SU-DHL-6 (cell line): ENCODE data around the gene OLIG1.

ENCODE experiments used
- H2AFZ ChIP-seq: fragments of 200-600 bp; sonication (generic); 2 replicates; pipeline ENCODE4 v1.6.1; 2014; ENCODE audit warnings: low read depth, mild to moderate bottlenecking, moderate library complexity, mixed read lengths, antibody characterized with exemption, low read length; ENCODE audit not compliant: severe bottlenecking
- H3F3A ChIP-seq: fragments of 200-600 bp; shearing (Covaris generic); 2 replicates; pipeline ENCODE4 v1.6.0; 2016; ENCODE audit warnings: antibody characterized with exemption, mild to moderate bottlenecking; ENCODE audit not compliant: insufficient read depth
- H3K27ac ChIP-seq: fragments of 200-600 bp; sonication (generic); 2 replicates; pipeline ENCODE4 v1.5.1; 2016; ENCODE audit warnings: low read depth, mild to moderate bottlenecking, low read length, moderate library complexity, mixed read lengths
- H3K27me3 ChIP-seq: fragments of 200-600 bp; sonication (generic), shearing (Covaris generic); 2 replicates; pipeline ENCODE4 v1.6.0; 2014; ENCODE audit warnings: mild to moderate bottlenecking, low read length
- H3K36me3 ChIP-seq: fragments of 200-600 bp; sonication (generic); 2 replicates; pipeline ENCODE4 v1.6.1; 2014; ENCODE audit warnings: mild to moderate bottlenecking, low read length, mixed read lengths
- H3K4me2 ChIP-seq: fragments of 300-600, 200-600 bp; shearing (Covaris generic), sonication (generic); 2 replicates; pipeline ENCODE4 v1.6.0; 2014; ENCODE audit warnings: low read length, low read depth, mild to moderate bottlenecking; ENCODE audit not compliant: poor library complexity, severe bottlenecking
- H3K4me3 ChIP-seq: fragments of 200-600 bp; sonication (generic); 2 replicates; pipeline ENCODE4 v1.5.1; 2014; ENCODE audit warnings: antibody characterized with exemption, low read length, mild to moderate bottlenecking, mixed read lengths; ENCODE audit not compliant: insufficient read depth, poor library complexity, severe bottlenecking
- H3K79me2 ChIP-seq: fragments of 200-600 bp; sonication (generic); 2 replicates; pipeline ENCODE4 v1.6.1; 2014; ENCODE audit warnings: mild to moderate bottlenecking, low read length, moderate library complexity; ENCODE audit not compliant: insufficient read depth
- H3K9ac ChIP-seq: fragments of 200-600 bp; sonication (generic); 2 replicates; pipeline ENCODE4 v1.7.0; 2014; ENCODE audit warnings: mild to moderate bottlenecking, low read length
- H3K9me2 ChIP-seq: fragments of 200-600 bp; sonication (generic); replicated peaks from 2 replicates; pipeline ENCODE4 v1.6.1; 2014; ENCODE audit warnings: low read length; ENCODE audit not compliant: insufficient read depth
- H3K9me3 ChIP-seq: fragments of 200-600 bp; sonication (generic); 2 replicates; pipeline ENCODE4 v1.6.1; 2014; ENCODE audit warnings: low read length, mixed read lengths; ENCODE audit not compliant: insufficient read depth
- H4K20me1 ChIP-seq: fragments of 200-600 bp; sonication (generic); 2 replicates; pipeline ENCODE4 v1.6.1; 2014; ENCODE audit warnings: low read depth, mild to moderate bottlenecking, antibody characterized with exemption, low read length, moderate library complexity, mixed read lengths
- EZH2phosphoT487 ChIP-seq: fragments of 200-600 bp; sonication (generic), shearing (Covaris generic); conservative IDR thresholded peaks from 2 replicates; pipeline ENCODE4 v1.6.1; 2018; ENCODE audit warnings: mild to moderate bottlenecking, antibody characterized with exemption, low read length, moderate library complexity, mixed read lengths
- TF ChIP-seq, protein P1 (sequence below): fragments of 200-600 bp; sonication (generic); IDR thresholded peaks from one replicate; pipeline ENCODE4 v1.5.1; 2017; ENCODE audit warnings: antibody characterized with exemption, mild to moderate bottlenecking, low read length, moderate library complexity; ENCODE audit not compliant: insufficient read depth, poor library complexity, severe bottlenecking

Gene OLIG1

DNA sequence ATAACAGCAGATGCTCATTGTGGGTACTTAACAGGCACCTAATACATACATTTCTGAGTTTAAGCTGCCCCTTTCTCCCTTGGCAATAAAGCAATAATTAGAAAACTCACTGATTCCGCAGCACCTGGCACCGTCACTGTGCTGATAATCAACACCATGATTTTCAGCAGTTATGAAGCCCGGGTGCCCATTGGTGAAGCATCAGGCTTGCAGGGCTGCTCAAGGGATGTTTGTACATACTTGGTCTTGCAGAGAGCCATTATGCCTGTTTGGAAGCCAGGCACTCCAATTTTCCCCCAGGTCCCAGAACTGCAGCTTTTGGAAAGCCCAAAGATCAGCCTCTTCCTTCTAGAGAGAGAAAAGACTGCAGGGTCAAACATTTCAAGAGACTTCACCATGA lies 44.3 kb downstream of the OLIG1 start:
- no peaks in the 10 kb centered on the region for H4K20me1 ChIP-seq
- no peaks in the 10 kb centered on the region for H3K79me2 ChIP-seq
- H3K36me3 ChIP-seq = no peaks in the 10 kb centered on the region
- H3K9me2 ChIP-seq = no peaks in the 10 kb centered on the region
- H3K4me2 ChIP-seq = no peak overlapping the region
- no peak overlapping the region for H3K4me3 ChIP-seq
- no peaks in the 10 kb centered on the region for H3K9me3 ChIP-seq
- H2AFZ ChIP-seq = no peak overlapping the region
- H3K9ac ChIP-seq = no peak overlapping the region
- no peak overlapping the region for H3K27ac ChIP-seq
- TF ChIP-seq, protein P1, sequence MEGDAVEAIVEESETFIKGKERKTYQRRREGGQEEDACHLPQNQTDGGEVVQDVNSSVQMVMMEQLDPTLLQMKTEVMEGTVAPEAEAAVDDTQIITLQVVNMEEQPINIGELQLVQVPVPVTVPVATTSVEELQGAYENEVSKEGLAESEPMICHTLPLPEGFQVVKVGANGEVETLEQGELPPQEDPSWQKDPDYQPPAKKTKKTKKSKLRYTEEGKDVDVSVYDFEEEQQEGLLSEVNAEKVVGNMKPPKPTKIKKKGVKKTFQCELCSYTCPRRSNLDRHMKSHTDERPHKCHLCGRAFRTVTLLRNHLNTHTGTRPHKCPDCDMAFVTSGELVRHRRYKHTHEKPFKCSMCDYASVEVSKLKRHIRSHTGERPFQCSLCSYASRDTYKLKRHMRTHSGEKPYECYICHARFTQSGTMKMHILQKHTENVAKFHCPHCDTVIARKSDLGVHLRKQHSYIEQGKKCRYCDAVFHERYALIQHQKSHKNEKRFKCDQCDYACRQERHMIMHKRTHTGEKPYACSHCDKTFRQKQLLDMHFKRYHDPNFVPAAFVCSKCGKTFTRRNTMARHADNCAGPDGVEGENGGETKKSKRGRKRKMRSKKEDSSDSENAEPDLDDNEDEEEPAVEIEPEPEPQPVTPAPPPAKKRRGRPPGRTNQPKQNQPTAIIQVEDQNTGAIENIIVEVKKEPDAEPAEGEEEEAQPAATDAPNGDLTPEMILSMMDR = no peak
- no peak for TF ChIP-seq EZH2phosphoT487
- H3F3A ChIP-seq = no peaks in the 10 kb centered on the region
- no peaks in the 10 kb centered on the region for H3K27me3 ChIP-seq

DNA sequence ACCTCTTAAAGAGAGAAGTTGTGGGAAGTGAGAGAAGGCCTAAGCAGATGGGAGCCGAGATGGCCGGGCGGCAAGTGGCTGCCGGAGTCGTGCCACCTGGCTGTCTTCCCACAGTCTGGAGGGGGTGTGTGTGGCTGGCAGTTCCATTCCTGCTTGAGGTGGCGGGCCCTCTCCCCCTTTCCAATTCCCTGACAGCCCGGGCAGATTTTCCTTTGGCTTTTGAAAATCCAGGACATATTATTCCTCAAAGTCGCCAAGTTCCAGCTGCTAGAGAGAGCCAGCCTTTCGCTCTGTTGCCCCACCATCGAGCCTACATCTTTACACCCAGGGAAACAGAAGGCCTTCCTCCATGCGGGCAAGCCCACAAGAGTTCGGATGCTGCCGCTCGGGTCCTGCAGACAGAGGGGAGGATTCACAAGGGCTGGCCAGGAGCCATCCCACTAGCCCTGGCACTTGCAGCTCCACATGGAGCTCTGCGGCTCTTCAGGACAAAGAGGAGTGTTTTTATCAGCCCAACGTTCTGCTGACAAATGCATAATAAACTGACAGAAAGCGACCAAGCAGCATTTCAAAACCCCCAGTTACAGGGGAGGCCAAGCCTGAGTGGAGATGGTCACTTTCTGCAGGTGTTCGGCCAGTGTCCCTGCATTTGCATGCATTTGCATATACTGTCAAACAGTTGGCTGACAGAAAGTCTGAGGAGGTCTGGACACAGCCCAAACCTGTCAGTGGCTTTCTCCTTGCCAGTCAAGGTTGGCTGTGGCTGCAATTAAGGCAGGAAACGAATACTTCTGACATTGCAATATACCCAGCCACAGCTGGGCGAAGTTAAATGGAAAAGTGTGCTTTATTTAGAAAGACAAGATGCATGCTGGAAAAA lies 45.9 kb downstream of the OLIG1 start:
- Histone ChIP-seq H3K36me3 (no peaks in the 10 kb centered on the region), H4K20me1 (no peaks in the 10 kb centered on the region), H3K9me2 (no peaks in the 10 kb centered on the region), H3K4me3 (no peak overlapping the region), H3K79me2 (no peaks in the 10 kb centered on the region), H3K27me3 (no peaks in the 10 kb centered on the region), H3F3A (no peaks in the 10 kb centered on the region), H2AFZ (no peak overlapping the region), H3K9me3 (no peaks in the 10 kb centered on the region), H3K27ac (no peak overlapping the region), H3K4me2 (no peak overlapping the region), H3K9ac (no peak overlapping the region)
- TF ChIP-seq, protein P1 = no peak
- no peak for TF ChIP-seq EZH2phosphoT487

DNA sequence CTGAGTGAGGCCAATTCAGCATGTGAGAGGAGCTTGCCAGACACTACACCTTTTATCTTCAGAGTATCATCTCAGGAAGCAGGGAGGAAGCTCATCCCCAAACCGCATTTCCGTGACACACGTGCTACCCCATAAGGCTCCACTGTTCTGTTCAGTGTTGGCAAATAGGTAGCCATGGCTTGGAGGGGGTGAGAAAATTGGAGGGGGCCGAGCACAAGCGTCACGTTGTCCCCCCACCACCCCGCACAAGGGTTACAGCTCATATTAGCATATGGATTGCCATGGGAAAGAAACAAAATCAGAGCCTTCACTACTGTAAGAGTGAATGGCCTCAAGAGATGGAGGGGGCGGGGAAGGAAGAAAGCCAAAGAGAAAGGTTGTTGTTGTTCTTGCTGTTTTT lies 46.7 kb downstream of the OLIG1 start:
- Histone ChIP-seq H4K20me1 (no peaks in the 10 kb centered on the region), H3K4me3 (no peak overlapping the region), H3K4me2 (no peak overlapping the region), H3K27me3 (no peaks in the 10 kb centered on the region), H3F3A (no peaks in the 10 kb centered on the region), H3K79me2 (no peaks in the 10 kb centered on the region), H3K36me3 (no peaks in the 10 kb centered on the region), H2AFZ (no peak overlapping the region), H3K9me2 (no peaks in the 10 kb centered on the region), H3K9me3 (no peaks in the 10 kb centered on the region), H3K27ac (no peak overlapping the region), H3K9ac (no peak overlapping the region)
- no peak for TF ChIP-seq EZH2phosphoT487
- TF ChIP-seq, protein P1 = no peak
